H1 (cell line): Measurements from ENCODE around the gene RNF10. TPM values are rescaled to one million over a fixed set of nuclear protein-coding genes. Genes with fewer than 3 reads are reported as not detected.

Experiments used
- ATF2 ChIP-seq: IDR thresholded peaks from 2 replicates; pipeline ENCODE4 v1.6.1; 2012; ENCODE audit warnings: low read length, inconsistent platforms
- BACH1 ChIP-seq: IDR thresholded peaks from 2 replicates; pipeline ENCODE4 v1.6.1; 2012; ENCODE audit warnings: low read length, improper control_type of control experiment
- BCL11A ChIP-seq, 2 experiments: IDR thresholded peaks; one replicate each; pipeline ENCODE4 v1.6.1; 2011; ENCODE audit warnings: low read depth in 2 of 2, low read length in 2 of 2, mild to moderate bottlenecking in 2 of 2
- EZH2 ChIP-seq: fragments of 200-600 bp; sonication (generic); IDR thresholded peaks from 2 replicates; pipeline ENCODE4 v1.7.1; 2012; ENCODE audit warnings: low read depth, mild to moderate bottlenecking, moderate library complexity, low read length, inconsistent platforms; ENCODE audit not compliant: severe bottlenecking
- HDAC6 ChIP-seq: IDR thresholded peaks from one replicate; pipeline ENCODE4 v1.7.1; 2012; ENCODE audit warnings: low read depth, mild to moderate bottlenecking, inconsistent platforms, low read length, moderate library complexity
- KDM4A ChIP-seq: IDR thresholded peaks from one replicate; pipeline ENCODE4 v1.7.1; 2012; ENCODE audit warnings: low read depth, mild to moderate bottlenecking, moderate library complexity, low read length, inconsistent platforms; ENCODE audit not compliant: severe bottlenecking
- RBBP5 ChIP-seq: IDR thresholded peaks from 2 replicates; pipeline ENCODE4 v1.7.1; 2012; ENCODE audit warnings: low read depth, mild to moderate bottlenecking, inconsistent platforms, low read length, moderate library complexity, borderline replicate concordance
- SIX5 ChIP-seq: IDR thresholded peaks from 2 replicates; pipeline ENCODE4 v1.6.1; 2011; ENCODE audit warnings: mild to moderate bottlenecking, low read depth, low read length
- SP1 ChIP-seq: IDR thresholded peaks from 2 replicates; pipeline ENCODE4 v1.6.1; 2011; ENCODE audit warnings: low read depth, low read length
- ZNF274 ChIP-seq: IDR thresholded peaks from 2 replicates; pipeline ENCODE4 v1.7.0; 2012; ENCODE audit warnings: low read length, borderline replicate concordance; ENCODE audit errors: extremely low read depth
- polyA plus RNA-seq, 7 experiments: library from polyadenylated mRNA; depleted of rRNA in 3 of 7; stranded (reverse) in 5 of 7; unstranded in 2 of 7; fragments of >200 nt in 5 of 7; fragments of 200-250 nt in 2 of 7; gene quantifications; 1 replicate in 5 of 7; 2 replicates in 1 of 7; 4 replicates in 1 of 7; pipeline versions ENCODE4 v1.2.1 to v1.2.3, GENCODE V29; 2011 to 2013; ENCODE audit warnings: missing spikeins in 2 of 7, mixed read lengths in 2 of 7
- total RNA-seq: library from RNA; stranded (reverse); fragmentation: NEBNext Ultra II Directional; extraction: Animal tissue kit (Norgen Biotek cat#: 25700); gene quantifications from 2 replicates; pipeline ENCODE4 v1.2.1, GENCODE V29; 2021

RNF10 gene
- total and polyA plus RNA-seq, 2 of the 8 experiments (the other 6 are each of a cell fraction or from before 2014, with no cell fraction given), result 71.6 to 171 TPM

GRCh38 chr12:120584343-120585149 is 50.4 kb downstream of the RNF10 start (continued):
- TF ChIP-seq SP1 (no peak), KDM4A (peak; percentile 63), RBBP5 (no peak), EZH2 (no peak), HDAC6 (no peak), BACH1 (no peak), ZNF274 (no peak), ATF2 (no peak), BCL11A (IDR thresholded peaks at IDR 0.05; ENCODE audit: low read depth in 2 of 2, low read length in 2 of 2) (no peak), SIX5 (no peak)
